ENCODE data around the gene OR11A1. TPM values are rescaled to one million over a fixed set of nuclear protein-coding genes. Genes with fewer than 3 reads are reported as not detected.

Gene OR11A1
- polyA plus RNA-seq, 1 donor (not counting 4 experiments of a cell fraction or from before 2014, with no cell fraction given): not detected

GRCh38 chr6:29487660-29488059 lies 30.8 kb upstream of the OR11A1 start, which contains the start of gene MAS1L:
MAS1L (minus strand) TSS chr6:29487956; CDS start chr6:29487902, 54 bp downstream.
- no peaks in the 10 kb centered on the region for H3K27me3 ChIP-seq (ENCODE audit: control insufficient read depth, extremely low read depth, insufficient read depth, low read length)
- H4K20me1 ChIP-seq (ENCODE audit: control insufficient read depth, extremely low read depth, insufficient read depth, low read length): no peaks in the 10 kb centered on the region
- dilution Hi-C loops (cut with MboI; ENCODE audit: extremely low pct_ligation_motif_present, low sequenced_read_pairs): no loop called here
- no peak within 1 kb of the TSS for H3K27ac ChIP-seq (ENCODE audit: control insufficient read depth, insufficient read depth, low read length)
- no peaks in the 10 kb centered on the region for H3K79me2 ChIP-seq (ENCODE audit: control insufficient read depth, insufficient read depth, low read length)
- no peak within 1 kb of the TSS for H3K4me2 ChIP-seq (ENCODE audit: control insufficient read depth, extremely low read depth, insufficient read depth, low read depth, low read length)
- H3K4me1 ChIP-seq (ENCODE audit: control insufficient read depth, extremely low read depth, insufficient read depth, low read length): no peaks in the 10 kb centered on the region
- H3K4me3 ChIP-seq (ENCODE audit: control insufficient read depth in 2 of 3, extremely low read depth in 1 of 3, insufficient read depth in 2 of 3, low read depth in 1 of 3, low read length in 3 of 3): no peak within 1 kb of the TSS
- FAIRE-seq (no peak), DNase-seq (ENCODE audit: low read depth, low spot score) (no peak)
- no peaks in the 10 kb centered on the region for H3K9me3 ChIP-seq (ENCODE audit: control insufficient read depth, low read depth, low read length)
- no peaks in the 10 kb centered on the region for H3K9me1 ChIP-seq (ENCODE audit: control insufficient read depth, extremely low read depth, insufficient read depth, low read length)
- TF ChIP-seq CTCF (optimal IDR thresholded peaks at IDR 0.05 in 1 of 3, IDR thresholded peaks at IDR 0.05 in 1 of 3, conservative IDR thresholded peaks at IDR 0.05 in 1 of 3; ENCODE audit: extremely low read depth in 1 of 3, insufficient read depth in 2 of 3, low read length in 3 of 3): no peak
- no peak within 1 kb of the TSS for H2AFZ ChIP-seq (ENCODE audit: control insufficient read depth, low read length)
- H3K36me3 ChIP-seq (ENCODE audit: control insufficient read depth in 2 of 2, extremely low read depth in 1 of 2, insufficient read depth in 2 of 2, low read length in 2 of 2): no peaks in the 10 kb centered on the region
- H3K9ac ChIP-seq (ENCODE audit: control insufficient read depth, extremely low read depth, insufficient read depth, low read length): no peak within 1 kb of the TSS

- Histone ChIP-seq H3K4me1 (ENCODE audit: control insufficient read depth, extremely low read depth, insufficient read depth, low read length) (no peaks in the 10 kb centered on the region), H3K27me3 (ENCODE audit: control insufficient read depth, extremely low read depth, insufficient read depth, low read length) (no peaks in the 10 kb centered on the region), H3K9me3 (ENCODE audit: control insufficient read depth, low read depth, low read length) (no peaks in the 10 kb centered on the region), H3K9me1 (ENCODE audit: control insufficient read depth, extremely low read depth, insufficient read depth, low read length) (no peaks in the 10 kb centered on the region), H3K27ac (ENCODE audit: control insufficient read depth, insufficient read depth, low read length) (no peak overlapping the region), H2AFZ (ENCODE audit: control insufficient read depth, low read length) (no peak overlapping the region), H3K9ac (ENCODE audit: control insufficient read depth, extremely low read depth, insufficient read depth, low read length) (no peak overlapping the region), H3K4me3 (ENCODE audit: control insufficient read depth in 2 of 3, extremely low read depth in 1 of 3, insufficient read depth in 2 of 3, low read depth in 1 of 3, low read length in 3 of 3) (no peak overlapping the region), H3K36me3 (ENCODE audit: control insufficient read depth in 2 of 2, extremely low read depth in 1 of 2, insufficient read depth in 2 of 2, low read length in 2 of 2) (no peaks in the 10 kb centered on the region), H3K4me2 (ENCODE audit: control insufficient read depth, extremely low read depth, insufficient read depth, low read depth, low read length) (no peak overlapping the region), H4K20me1 (ENCODE audit: control insufficient read depth, extremely low read depth, insufficient read depth, low read length) (no peaks in the 10 kb centered on the region), H3K79me2 (ENCODE audit: control insufficient read depth, insufficient read depth, low read length) (no peaks in the 10 kb centered on the region)
- no peak for TF ChIP-seq EZH2 (IDR thresholded peaks at IDR 0.05; ENCODE audit: low read length)
- no peak for TF ChIP-seq CTCF (optimal IDR thresholded peaks at IDR 0.05 in 1 of 3, IDR thresholded peaks at IDR 0.05 in 1 of 3, conservative IDR thresholded peaks at IDR 0.05 in 1 of 3; ENCODE audit: extremely low read depth in 1 of 3, insufficient read depth in 2 of 3, low read length in 3 of 3)
- no peak for DNase-seq (ENCODE audit: low read depth, low spot score)
- no peak for FAIRE-seq
- dilution Hi-C loops (cut with MboI; ENCODE audit: extremely low pct_ligation_motif_present, low sequenced_read_pairs): no loop called here
Measured at GRCh38 chr6:29487131-29487530, 30.3 kb upstream of the OR11A1 start.

Data from keratinocyte (primary cell).